Measurements from ENCODE around the gene WDR26. TPM values are rescaled to one million over a fixed set of nuclear protein-coding genes. Genes with fewer than 3 reads are reported as not detected.
A peak's percentile ranks its signal among the peaks of the same experiment; 100 is the strongest.

The WDR26 gene
- total and polyA plus RNA-seq, 9 of the 15 experiments (the other 6 are each of a cell fraction or from before 2014, with no cell fraction given) = 11.5 to 66.0 (median 39.8) TPM

GRCh38 chr1:224430511-224431113 is 4.0 kb downstream of the WDR26 start (continued):
- TF ChIP-seq ARID1B (IDR thresholded peaks at IDR 0.05) (peak; percentile 67), SMAD4 (CRISPR knock-in tag; conservative IDR thresholded peaks at IDR 0.05) (peak; percentile 29; the same call in 1 of the 2 replicates), TAF9B (IDR thresholded peaks at IDR 0.05; ENCODE audit: partially characterized antibody) (peak; percentile 94), SUPT5H (IDR thresholded peaks at IDR 0.05) (0 out of 2 replicates have a peak, but pooled peaks have one; percentile 19), SPI1 (IDR thresholded peaks at IDR 0.05; ENCODE audit: borderline replicate concordance, low read depth, low read length) (peak; percentile 69; the same call in 1 of the 2 replicates), SREBF1 (IDR thresholded peaks at IDR 0.05; ENCODE audit: borderline replicate concordance, low read depth, low read length) (no peak), ARHGAP35 (IDR thresholded peaks at IDR 0.05; ENCODE audit: partially characterized antibody) (no peak), MBD2 (IDR thresholded peaks at IDR 0.05; ENCODE audit: borderline replicate concordance, low read depth) (no peak), SIN3A (IDR thresholded peaks at IDR 0.05; ENCODE audit: borderline replicate concordance in 2 of 2, control insufficient read depth in 1 of 2, low read depth in 2 of 2, low read length in 2 of 2) (peak; percentile 85 to 94; a peak in 3 of 4 replicates), BCL6 (CRISPR knock-in tag; IDR thresholded peaks at IDR 0.05) (peak; percentile 12; the same call in 1 of the 2 replicates), EGR1 (conservative IDR thresholded peaks at IDR 0.05) (peak; percentile 53; the same call in 1 of the 2 replicates), ELF1 (tag; IDR thresholded peaks at IDR 0.05) (peak; percentile 75), ZNF644 (tag; IDR thresholded peaks at IDR 0.05; ENCODE audit: low read depth) (0 out of 2 replicates have a peak, but pooled peaks have one; percentile 63), SOX6 (IDR thresholded peaks at IDR 0.05) (no peak), NFATC3 (IDR thresholded peaks at IDR 0.05) (0 out of 2 replicates have a peak, but pooled peaks have one; percentile 69), EP300 (IDR thresholded peaks at IDR 0.05; ENCODE audit: low read length) (peak; percentile 66; the same call in 1 of the 2 replicates), NR3C1 (CRISPR knock-in tag; IDR thresholded peaks at IDR 0.05) (no peak), JUND (IDR thresholded peaks at IDR 0.05; ENCODE audit: borderline replicate concordance, low read depth, low read length) (peak; percentile 66), JUND (tag; IDR thresholded peaks at IDR 0.05; ENCODE audit: borderline replicate concordance, low read depth, low read length) (peak; percentile 67; the same call in 2 of the 3 replicates), FOSL1 (tag; conservative IDR thresholded peaks at IDR 0.05) (peak; percentile 71), ZKSCAN8 (CRISPR knock-in tag; IDR thresholded peaks at IDR 0.05) (peak; percentile 60; the same call in 1 of the 2 replicates)
- TF ChIP-seq, protein P1, sequence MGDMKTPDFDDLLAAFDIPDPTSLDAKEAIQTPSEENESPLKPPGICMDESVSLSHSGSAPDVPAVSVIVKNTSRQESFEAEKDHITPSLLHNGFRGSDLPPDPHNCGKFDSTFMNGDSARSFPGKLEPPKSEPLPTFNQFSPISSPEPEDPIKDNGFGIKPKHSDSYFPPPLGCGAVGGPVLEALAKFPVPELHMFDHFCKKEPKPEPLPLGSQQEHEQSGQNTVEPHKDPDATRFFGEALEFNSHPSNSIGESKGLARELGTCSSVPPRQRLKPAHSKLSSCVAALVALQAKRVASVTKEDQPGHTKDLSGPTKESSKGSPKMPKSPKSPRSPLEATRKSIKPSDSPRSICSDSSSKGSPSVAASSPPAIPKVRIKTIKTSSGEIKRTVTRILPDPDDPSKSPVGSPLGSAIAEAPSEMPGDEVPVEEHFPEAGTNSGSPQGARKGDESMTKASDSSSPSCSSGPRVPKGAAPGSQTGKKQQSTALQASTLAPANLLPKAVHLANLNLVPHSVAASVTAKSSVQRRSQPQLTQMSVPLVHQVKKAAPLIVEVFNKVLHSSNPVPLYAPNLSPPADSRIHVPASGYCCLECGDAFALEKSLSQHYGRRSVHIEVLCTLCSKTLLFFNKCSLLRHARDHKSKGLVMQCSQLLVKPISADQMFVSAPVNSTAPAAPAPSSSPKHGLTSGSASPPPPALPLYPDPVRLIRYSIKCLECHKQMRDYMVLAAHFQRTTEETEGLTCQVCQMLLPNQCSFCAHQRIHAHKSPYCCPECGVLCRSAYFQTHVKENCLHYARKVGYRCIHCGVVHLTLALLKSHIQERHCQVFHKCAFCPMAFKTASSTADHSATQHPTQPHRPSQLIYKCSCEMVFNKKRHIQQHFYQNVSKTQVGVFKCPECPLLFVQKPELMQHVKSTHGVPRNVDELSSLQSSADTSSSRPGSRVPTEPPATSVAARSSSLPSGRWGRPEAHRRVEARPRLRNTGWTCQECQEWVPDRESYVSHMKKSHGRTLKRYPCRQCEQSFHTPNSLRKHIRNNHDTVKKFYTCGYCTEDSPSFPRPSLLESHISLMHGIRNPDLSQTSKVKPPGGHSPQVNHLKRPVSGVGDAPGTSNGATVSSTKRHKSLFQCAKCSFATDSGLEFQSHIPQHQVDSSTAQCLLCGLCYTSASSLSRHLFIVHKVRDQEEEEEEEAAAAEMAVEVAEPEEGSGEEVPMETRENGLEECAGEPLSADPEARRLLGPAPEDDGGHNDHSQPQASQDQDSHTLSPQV (IDR thresholded peaks at IDR 0.05) = peak; percentile 68
- TF ChIP-seq, protein P2, sequence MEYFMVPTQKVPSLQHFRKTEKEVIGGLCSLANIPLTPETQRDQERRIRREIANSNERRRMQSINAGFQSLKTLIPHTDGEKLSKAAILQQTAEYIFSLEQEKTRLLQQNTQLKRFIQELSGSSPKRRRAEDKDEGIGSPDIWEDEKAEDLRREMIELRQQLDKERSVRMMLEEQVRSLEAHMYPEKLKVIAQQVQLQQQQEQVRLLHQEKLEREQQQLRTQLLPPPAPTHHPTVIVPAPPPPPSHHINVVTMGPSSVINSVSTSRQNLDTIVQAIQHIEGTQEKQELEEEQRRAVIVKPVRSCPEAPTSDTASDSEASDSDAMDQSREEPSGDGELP (CRISPR knock-in tag; IDR thresholded peaks at IDR 0.05; ENCODE audit: borderline replicate concordance) = peak; percentile 76; the same call in 1 of the 2 replicates
- TF ChIP-seq, protein P3, sequence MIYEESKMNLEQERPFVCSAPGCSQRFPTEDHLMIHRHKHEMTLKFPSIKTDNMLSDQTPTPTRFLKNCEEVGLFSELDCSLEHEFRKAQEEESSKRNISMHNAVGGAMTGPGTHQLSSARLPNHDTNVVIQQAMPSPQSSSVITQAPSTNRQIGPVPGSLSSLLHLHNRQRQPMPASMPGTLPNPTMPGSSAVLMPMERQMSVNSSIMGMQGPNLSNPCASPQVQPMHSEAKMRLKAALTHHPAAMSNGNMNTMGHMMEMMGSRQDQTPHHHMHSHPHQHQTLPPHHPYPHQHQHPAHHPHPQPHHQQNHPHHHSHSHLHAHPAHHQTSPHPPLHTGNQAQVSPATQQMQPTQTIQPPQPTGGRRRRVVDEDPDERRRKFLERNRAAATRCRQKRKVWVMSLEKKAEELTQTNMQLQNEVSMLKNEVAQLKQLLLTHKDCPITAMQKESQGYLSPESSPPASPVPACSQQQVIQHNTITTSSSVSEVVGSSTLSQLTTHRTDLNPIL (CRISPR knock-in tag; IDR thresholded peaks at IDR 0.05) = peak; percentile 60; the same call in 1 of the 2 replicates

Data from K562 (cell line).